ENCODE data around the gene PARD6G.
"Not testable (repeated sequence)": the region's sequence is repeated elsewhere in the genome, so short reads cannot be mapped to it uniquely, and the experiment has no call there.

GRCh38 chr18:80164727-80165355 is 82.5 kb downstream of the PARD6G start:
- TF ChIP-seq, protein P1, sequence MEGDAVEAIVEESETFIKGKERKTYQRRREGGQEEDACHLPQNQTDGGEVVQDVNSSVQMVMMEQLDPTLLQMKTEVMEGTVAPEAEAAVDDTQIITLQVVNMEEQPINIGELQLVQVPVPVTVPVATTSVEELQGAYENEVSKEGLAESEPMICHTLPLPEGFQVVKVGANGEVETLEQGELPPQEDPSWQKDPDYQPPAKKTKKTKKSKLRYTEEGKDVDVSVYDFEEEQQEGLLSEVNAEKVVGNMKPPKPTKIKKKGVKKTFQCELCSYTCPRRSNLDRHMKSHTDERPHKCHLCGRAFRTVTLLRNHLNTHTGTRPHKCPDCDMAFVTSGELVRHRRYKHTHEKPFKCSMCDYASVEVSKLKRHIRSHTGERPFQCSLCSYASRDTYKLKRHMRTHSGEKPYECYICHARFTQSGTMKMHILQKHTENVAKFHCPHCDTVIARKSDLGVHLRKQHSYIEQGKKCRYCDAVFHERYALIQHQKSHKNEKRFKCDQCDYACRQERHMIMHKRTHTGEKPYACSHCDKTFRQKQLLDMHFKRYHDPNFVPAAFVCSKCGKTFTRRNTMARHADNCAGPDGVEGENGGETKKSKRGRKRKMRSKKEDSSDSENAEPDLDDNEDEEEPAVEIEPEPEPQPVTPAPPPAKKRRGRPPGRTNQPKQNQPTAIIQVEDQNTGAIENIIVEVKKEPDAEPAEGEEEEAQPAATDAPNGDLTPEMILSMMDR (conservative IDR thresholded peaks at IDR 0.05; ENCODE audit: low read depth in 2 of 2): not testable (repeated sequence)
- TF ChIP-seq POLR2AphosphoS5 (IDR thresholded peaks at IDR 0.05; ENCODE audit: low read depth); EZH2 (IDR thresholded peaks at IDR 0.05; ENCODE audit: low read depth, unreplicated experiment); CREB1 (CRISPR knock-in tag; IDR thresholded peaks at IDR 0.05; ENCODE audit: low read depth); REST (IDR thresholded peaks at IDR 0.05; ENCODE audit: unreplicated experiment): not testable (repeated sequence)
